Pancreas (tissue), 10 donors: ENCODE measurements around the gene TTC38. TPM values are rescaled to one million over a fixed set of nuclear protein-coding genes. Genes with fewer than 3 reads are reported as not detected.

Experiments used
- ATAC-seq, 4 donors: fragments of 200-7000 bp; cut with Tn5 transposase; one replicate each; pipeline versions ENCODE4 v1.8.0 to v1.9.1; 2020; ENCODE audit warnings: mild to moderate bottlenecking in 4 of 4, moderate library complexity in 4 of 4
- DNase-seq, 6 donors: peaks; one replicate each; pipeline ENCODE4 v3.0.0-alpha.2; 2020
- FAIRE-seq: peaks from 2 replicates; lab custom pipeline; 2012; peaks lifted over from hg19 to GRCh38; lab: Jason Lieb, UNC
- H3K27ac ChIP-seq, 4 donors: fragments of 200-600 bp; sonication (generic); 1 replicate in 3 of 4; 2 replicates in 1 of 4; pipeline versions ENCODE4 v1.5.0 to v1.8.0; 2020
- H3K27me3 ChIP-seq, 4 donors: fragments of 200-600 bp; one replicate each; pipeline ENCODE4 v1.8.0; 2021
- H3K36me3 ChIP-seq, 3 donors: fragments of 200-600 bp; sonication (generic) in 1 of 3; one replicate each; pipeline versions ENCODE4 v1.5.0 to v1.8.0; 2020 to 2021
- H3K4me1 ChIP-seq, 3 donors: fragments of 200-600 bp; one replicate each; pipeline ENCODE4 v1.8.0; 2021
- H3K4me3 ChIP-seq, 4 donors: fragments of 200-600 bp; sonication (generic) in 2 of 4; one replicate each; pipeline versions ENCODE4 v1.5.0 to v1.8.0; 2020 to 2021
- H3K9me3 ChIP-seq, 4 donors: fragments of 200-600 bp; one replicate each; pipeline ENCODE4 v1.8.0; 2021
- WGBS, 2 donors: extraction: QIAGEN DNeasy Blood & Tissue Kit; methylation state at CpG; one replicate each; pipeline ENCODE4 v1.1.7; 2013; 5-methylcytosine and 5-hydroxymethylcytosine counted together
- intact Hi-C, 3 donors: fragments of 100-400 bp; cut with DNase I; formaldehyde crosslinking; loops; one replicate each; pipeline versions ENCODE4 v1.11.1 to v1.14.2; 2022
- polyA plus RNA-seq, 2 donors: library from polyadenylated mRNA; stranded (reverse); fragments of 200-250 nt; gene quantifications; one replicate each; pipeline ENCODE4 v1.2.3, GENCODE V29; 2013
- total RNA-seq, 6 donors: library from RNA; stranded (reverse); fragmentation: NEBNext Ultra II Directional in 4 of 6; extraction: Animal tissue kit (Norgen Biotek cat#: 25700) in 4 of 6; gene quantifications; one replicate each; pipeline versions ENCODE4 v1.2.1 to v1.2.4, GENCODE V29; 2021 to 2023
- TF ChIP-seq, protein P1 (sequence below), 4 donors: fragments of 200-600 bp; sonication (generic) in 3 of 4; IDR thresholded peaks; one replicate each; pipeline versions ENCODE4 v1.5.0 to v1.8.0; 2021; ENCODE audit warnings: antibody characterized with exemption in 4 of 4
- donor health status: healthy with polysubstance abuse.
- donor health status: DM: no; HTN: no; CAD: no; lungs with moderate emphysema.
- donor health status: DM: no; HTN: no; CAD: no.
- donor health status: control.
- donor health status: control.
- donor health status: Bipolar disorder and iron deficiency.
- donor health status: DM: yes; HTN: yes; CAD: no.
- donor health status: DM: no; HTN: no; CAD: no.
- donor health status: DM: no; HTN: no; CAD: no.
- donor health status: DM: yes; HTN: yes; CAD: no.

Gene TTC38
- total and polyA plus RNA-seq, 8 donors: 18.6 to 32.8 (median 23.3) TPM

DNA sequence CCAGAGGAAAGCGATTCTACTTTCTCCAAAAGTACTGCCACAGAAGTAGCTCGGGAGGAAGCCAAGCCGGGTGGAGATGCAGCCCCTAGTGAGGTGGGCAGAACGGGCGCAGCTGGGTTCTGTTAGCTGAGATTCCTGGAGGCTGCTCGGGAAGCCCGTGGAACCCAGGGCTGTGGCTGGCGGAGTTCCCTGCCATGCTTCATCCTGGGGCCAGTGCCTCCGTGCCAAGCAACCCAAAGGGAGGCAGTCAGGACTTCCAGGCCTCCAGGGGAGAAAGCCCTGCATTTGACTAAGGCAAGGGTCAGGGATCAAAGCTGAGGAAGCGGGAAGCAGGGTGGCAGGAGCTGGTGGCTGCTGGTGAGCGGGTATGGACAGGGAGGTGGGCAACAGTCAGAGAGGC, 61.0 kb downstream of the TTC38 start:
- WGBS, 2 donors: 93 to 98% methylated on average over 11 of the region's 11 CpGs
- ATAC-seq (no peak), FAIRE-seq (no peak), DNase-seq (peak in 2 of 6 donors; percentile 11 to 31)
- Histone ChIP-seq H3K36me3 (no peaks in the 10 kb centered on the region), H3K27ac (no peak overlapping the region), H3K4me3 (no peak overlapping the region), H3K9me3 (no peaks in the 10 kb centered on the region), H3K4me1 (no peaks in the 10 kb centered on the region), H3K27me3 (no peaks in the 10 kb centered on the region)
- intact Hi-C loops: no loop called here
- TF ChIP-seq, protein P1, sequence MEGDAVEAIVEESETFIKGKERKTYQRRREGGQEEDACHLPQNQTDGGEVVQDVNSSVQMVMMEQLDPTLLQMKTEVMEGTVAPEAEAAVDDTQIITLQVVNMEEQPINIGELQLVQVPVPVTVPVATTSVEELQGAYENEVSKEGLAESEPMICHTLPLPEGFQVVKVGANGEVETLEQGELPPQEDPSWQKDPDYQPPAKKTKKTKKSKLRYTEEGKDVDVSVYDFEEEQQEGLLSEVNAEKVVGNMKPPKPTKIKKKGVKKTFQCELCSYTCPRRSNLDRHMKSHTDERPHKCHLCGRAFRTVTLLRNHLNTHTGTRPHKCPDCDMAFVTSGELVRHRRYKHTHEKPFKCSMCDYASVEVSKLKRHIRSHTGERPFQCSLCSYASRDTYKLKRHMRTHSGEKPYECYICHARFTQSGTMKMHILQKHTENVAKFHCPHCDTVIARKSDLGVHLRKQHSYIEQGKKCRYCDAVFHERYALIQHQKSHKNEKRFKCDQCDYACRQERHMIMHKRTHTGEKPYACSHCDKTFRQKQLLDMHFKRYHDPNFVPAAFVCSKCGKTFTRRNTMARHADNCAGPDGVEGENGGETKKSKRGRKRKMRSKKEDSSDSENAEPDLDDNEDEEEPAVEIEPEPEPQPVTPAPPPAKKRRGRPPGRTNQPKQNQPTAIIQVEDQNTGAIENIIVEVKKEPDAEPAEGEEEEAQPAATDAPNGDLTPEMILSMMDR (IDR thresholded peaks at IDR 0.05): no peak

DNA sequence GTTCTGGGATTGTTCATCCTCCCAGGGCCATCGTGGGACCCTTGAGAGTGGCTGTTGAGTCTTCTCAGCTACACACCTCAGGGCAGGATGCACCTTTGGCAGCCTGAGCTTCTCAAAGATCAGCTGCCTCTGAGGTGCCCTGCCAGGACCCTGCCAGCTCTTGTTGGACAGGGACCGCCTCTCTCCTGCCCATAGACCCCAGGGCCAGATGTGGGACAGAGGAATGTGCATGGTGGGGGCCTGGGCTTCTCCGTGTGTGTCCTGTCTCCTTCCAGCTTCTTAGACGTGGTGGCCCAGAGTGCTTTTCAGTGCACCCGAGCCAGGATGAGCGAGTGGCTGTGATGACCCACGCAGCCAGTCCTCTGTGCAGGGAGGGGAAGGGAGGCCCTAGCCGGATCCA, 61.8 kb downstream of the TTC38 start:
- no peak for FAIRE-seq
- intact Hi-C loops: loop anchor here in 1 of 3 donors (10.0 kb wide), 1 partner anchor 315 kb away; no protein-coding TSS in a partner anchor
- peak in 2 of 6 donors; percentile 7 to 27 for DNase-seq

DNA sequence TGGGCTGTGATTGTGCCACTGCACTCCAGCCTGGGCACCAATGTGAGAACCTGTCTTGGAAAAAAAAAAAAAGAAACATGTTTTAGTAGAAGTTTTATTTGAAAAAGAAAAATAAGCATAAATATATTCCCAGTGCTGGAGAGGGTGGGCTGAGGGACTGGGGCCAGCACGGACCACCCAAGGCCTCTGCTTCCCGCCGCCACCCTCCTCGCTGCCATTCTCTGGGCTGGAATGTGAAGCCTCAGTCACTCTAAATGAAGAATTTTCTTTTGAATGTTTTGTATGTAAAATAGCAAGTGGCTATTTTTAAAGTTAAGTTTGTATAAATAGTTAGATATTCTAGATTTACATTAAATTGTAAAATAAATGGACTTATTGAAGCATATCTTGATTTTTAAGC, 62.6 kb downstream of the TTC38 start:
- no peaks in the 10 kb centered on the region for H3K9me3 ChIP-seq
- intact Hi-C loops: loop anchor here in 1 of 3 donors (10.0 kb wide), 1 partner anchor 316 kb away; no protein-coding TSS in a partner anchor
- H3K27me3 ChIP-seq: no peaks in the 10 kb centered on the region
- no peak overlapping the region for H3K27ac ChIP-seq
- ATAC-seq: no peak
- TF ChIP-seq, protein P1 (IDR thresholded peaks at IDR 0.05): no peak
- no peaks in the 10 kb centered on the region for H3K36me3 ChIP-seq
- H3K4me3 ChIP-seq: no peak overlapping the region
- no peak for FAIRE-seq
- no peaks in the 10 kb centered on the region for H3K4me1 ChIP-seq
- 98 to 99% methylated on average over 4 of the region's 4 CpGs for WGBS, 2 donors
- DNase-seq: peak in 1 of 6 donors; percentile 7

More for the DNA sequence above, 61.8 kb downstream of the TTC38 start:
- no peak overlapping the region for H3K27ac ChIP-seq
- ATAC-seq: no peak
- TF ChIP-seq, protein P1 (IDR thresholded peaks at IDR 0.05): no peak
- H3K36me3 ChIP-seq: no peaks in the 10 kb centered on the region
- no peak overlapping the region for H3K4me3 ChIP-seq
- WGBS, 2 donors: 92 to 98% methylated on average over 8 of the region's 8 CpGs
- no peaks in the 10 kb centered on the region for H3K27me3 ChIP-seq
- no peaks in the 10 kb centered on the region for H3K9me3 ChIP-seq
- no peaks in the 10 kb centered on the region for H3K4me1 ChIP-seq

DNA sequence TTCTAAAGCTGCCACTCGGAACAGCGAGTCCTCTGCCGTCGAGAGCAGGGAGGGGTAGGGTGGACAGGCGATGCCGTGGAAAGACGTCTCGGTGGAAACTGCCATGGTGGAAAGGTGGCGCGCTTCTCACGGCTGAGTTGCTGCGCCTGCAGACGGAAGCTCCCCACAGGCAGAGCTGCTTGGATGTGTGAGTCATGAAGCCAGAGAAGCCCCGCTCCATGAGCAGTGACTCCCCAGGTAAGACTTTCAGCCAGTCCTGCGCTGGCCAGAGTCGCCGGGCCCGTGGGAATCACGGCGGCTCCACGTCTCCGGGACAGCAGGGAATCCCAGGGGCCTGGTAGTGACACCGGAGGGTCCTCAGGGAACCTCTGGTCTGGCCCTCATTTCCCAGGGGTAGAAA, 63.7 kb downstream of the TTC38 start:
- no peak for FAIRE-seq

More for the DNA sequence above, 63.7 kb downstream of the TTC38 start:
- Histone ChIP-seq H3K27ac (no peak overlapping the region), H3K36me3 (no peaks in the 10 kb centered on the region), H3K9me3 (no peaks in the 10 kb centered on the region), H3K27me3 (no peaks in the 10 kb centered on the region), H3K4me1 (no peaks in the 10 kb centered on the region), H3K4me3 (no peak overlapping the region)
- DNase-seq: peak in 2 of 6 donors; percentile 15 to 45
- intact Hi-C loops: loop anchor here in 1 of 3 donors (10.0 kb wide), 1 partner anchor 317 kb away; no protein-coding TSS in a partner anchor
- no peak for ATAC-seq
- TF ChIP-seq, protein P1 (IDR thresholded peaks at IDR 0.05): no peak
- 95% methylated on average over 23 of the region's 23 CpGs for WGBS, 2 donors
